GM12891 (cell line): ENCODE data around the gene NYAP2.

Source experiments
- DNase-seq: peaks from one replicate; pipeline ENCODE4 v3.0.0; 2011; ENCODE audit warnings: low spot score; ENCODE audit not compliant: insufficient read length
- FAIRE-seq: peaks from 2 replicates; lab custom pipeline; 2011; peaks lifted over from hg19 to GRCh38; lab: Jason Lieb, UNC
- PAX5 ChIP-seq: IDR thresholded peaks from 2 replicates; pipeline ENCODE4 v1.6.1; 2011; ENCODE audit warnings: low read length, moderate library complexity, mild to moderate bottlenecking; ENCODE audit not compliant: insufficient read depth, severe bottlenecking
- POLR2A ChIP-seq: IDR thresholded peaks from 2 replicates; pipeline ENCODE4 v1.6.1; 2011; ENCODE audit warnings: low read depth, low read length, control low read depth
- POLR2AphosphoS5 ChIP-seq: IDR thresholded peaks from 2 replicates; pipeline ENCODE4 v1.6.1; 2011; ENCODE audit warnings: low read depth, low read length, control low read depth
- POU2F2 ChIP-seq: IDR thresholded peaks from 2 replicates; pipeline ENCODE4 v1.6.1; 2011; ENCODE audit warnings: low read depth, mild to moderate bottlenecking, control low read depth, low read length, moderate library complexity
- SPI1 ChIP-seq: IDR thresholded peaks from 2 replicates; pipeline ENCODE4 v1.6.1; 2011; ENCODE audit warnings: low read depth, low read length, control low read depth
- TAF1 ChIP-seq: IDR thresholded peaks from 2 replicates; pipeline ENCODE4 v1.6.1; 2011; ENCODE audit warnings: low read depth, low read length, control low read depth

The NYAP2 gene

DNA sequence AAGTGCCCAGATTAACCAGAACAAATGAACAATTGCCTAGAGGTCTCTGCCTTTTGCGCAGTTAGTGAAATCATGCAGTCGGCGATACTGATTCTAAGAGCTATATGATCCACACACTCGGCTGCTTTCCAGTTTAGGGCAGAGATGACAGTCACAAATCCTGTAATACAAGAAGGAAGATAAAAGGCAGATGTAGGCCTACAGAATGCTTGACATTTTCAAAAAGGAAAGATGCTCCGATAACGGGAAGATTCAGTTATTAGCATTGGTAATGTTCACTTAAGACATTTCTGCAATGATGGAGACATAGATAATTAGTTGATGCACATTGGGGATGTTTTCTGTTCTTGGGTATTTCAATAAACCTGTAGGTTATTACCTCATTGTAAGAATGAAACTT, 19.5 kb downstream of the NYAP2 start:
- DNase-seq = no peak
- FAIRE-seq = no peak
- TF ChIP-seq POLR2AphosphoS5 (no peak), SPI1 (no peak), POLR2A (no peak), POU2F2 (no peak), TAF1 (no peak), PAX5 (no peak)

DNA sequence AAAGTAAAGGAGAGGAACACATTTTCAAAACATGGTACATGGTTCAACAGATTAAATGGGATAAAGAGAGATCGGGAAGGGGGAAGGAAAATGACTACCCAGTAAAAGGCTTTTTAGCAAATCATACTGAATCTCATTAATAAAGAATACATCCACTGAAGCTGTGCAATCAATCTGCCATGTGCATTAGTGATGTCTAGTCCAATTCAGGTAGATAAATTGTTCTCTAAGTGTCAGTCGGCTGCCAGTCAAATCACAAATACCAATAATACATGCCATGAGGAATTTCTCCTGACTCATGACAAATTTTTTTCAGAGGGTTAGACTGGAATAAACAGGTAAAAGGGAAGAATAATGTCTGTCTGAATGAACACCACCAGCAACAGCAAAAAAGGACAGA, 22.6 kb downstream of the NYAP2 start:
- TF ChIP-seq TAF1 (no peak), SPI1 (no peak), PAX5 (no peak), POU2F2 (no peak), POLR2A (no peak), POLR2AphosphoS5 (no peak)
- no peak for DNase-seq
- no peak for FAIRE-seq

DNA sequence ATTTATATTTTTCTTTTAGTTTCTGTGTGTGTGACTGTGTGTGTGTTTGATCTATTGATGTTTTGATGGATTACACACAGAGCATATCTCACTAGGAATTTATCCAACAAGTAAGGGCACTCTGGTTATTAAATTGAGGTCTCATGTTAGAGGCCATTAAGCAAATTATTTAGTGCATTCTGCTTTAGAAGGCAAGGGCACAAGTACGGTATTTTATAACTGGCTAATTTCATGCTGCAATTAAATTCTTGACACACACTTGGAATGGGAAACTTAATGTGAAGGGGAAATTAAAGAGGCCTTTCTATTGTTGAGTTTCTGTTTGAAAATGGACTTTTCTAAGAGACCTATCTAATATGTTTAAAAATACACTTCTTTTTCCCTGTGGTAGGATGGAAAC, 25.8 kb downstream of the NYAP2 start:
- no peak for FAIRE-seq
- TF ChIP-seq POLR2AphosphoS5 = no peak
- no peak for TF ChIP-seq PAX5
- no peak for TF ChIP-seq TAF1
- no peak for TF ChIP-seq SPI1
- TF ChIP-seq POLR2A = no peak
- no peak for TF ChIP-seq POU2F2
- no peak for DNase-seq

DNA sequence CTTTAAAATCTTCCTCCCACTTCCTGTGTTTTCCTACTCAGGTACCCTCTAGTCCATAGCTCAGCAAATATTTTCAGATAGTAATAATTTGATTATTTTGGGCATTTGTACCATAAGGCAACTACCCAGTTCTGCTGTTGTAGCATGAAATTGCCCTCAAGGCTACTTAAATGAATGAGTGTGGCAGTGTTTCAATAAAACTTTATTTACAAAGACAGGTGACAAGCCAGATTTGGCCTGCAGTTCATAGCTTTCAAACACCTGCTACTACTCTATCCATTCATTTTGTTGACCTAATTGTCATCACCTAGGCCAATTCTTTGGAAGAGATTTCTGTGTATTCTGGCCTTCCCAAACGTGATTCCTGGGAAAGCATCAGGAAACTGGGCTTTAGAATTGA, 28.9 kb downstream of the NYAP2 start:
- DNase-seq (no peak), FAIRE-seq (no peak)
- TF ChIP-seq TAF1 = no peak
- TF ChIP-seq SPI1 = no peak
- no peak for TF ChIP-seq POLR2AphosphoS5
- TF ChIP-seq POU2F2 = no peak
- TF ChIP-seq POLR2A = no peak
- TF ChIP-seq PAX5 = no peak

DNA sequence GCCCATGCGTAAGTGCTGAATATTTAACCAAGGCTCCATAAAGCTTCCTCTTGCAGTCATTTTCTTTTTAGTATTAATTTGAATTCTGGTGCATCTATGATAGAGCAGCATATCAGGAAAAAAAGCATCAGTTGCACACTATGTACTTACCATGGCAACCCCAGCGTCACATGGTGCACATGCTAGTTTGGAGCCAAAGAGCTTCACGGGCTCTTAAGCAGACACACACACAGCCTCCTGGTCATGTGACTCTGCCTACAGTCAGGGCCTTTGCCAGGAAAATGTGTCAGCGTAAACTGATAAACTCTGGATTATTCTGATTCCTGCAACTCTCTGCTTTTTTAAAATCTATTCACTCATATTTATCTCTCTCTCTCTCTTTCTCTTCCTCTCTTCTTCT, 30.2 kb downstream of the NYAP2 start:
- FAIRE-seq (no peak), DNase-seq (no peak)
- TF ChIP-seq SPI1 (no peak), POLR2A (no peak), POLR2AphosphoS5 (no peak), POU2F2 (no peak), TAF1 (no peak), PAX5 (no peak)

DNA sequence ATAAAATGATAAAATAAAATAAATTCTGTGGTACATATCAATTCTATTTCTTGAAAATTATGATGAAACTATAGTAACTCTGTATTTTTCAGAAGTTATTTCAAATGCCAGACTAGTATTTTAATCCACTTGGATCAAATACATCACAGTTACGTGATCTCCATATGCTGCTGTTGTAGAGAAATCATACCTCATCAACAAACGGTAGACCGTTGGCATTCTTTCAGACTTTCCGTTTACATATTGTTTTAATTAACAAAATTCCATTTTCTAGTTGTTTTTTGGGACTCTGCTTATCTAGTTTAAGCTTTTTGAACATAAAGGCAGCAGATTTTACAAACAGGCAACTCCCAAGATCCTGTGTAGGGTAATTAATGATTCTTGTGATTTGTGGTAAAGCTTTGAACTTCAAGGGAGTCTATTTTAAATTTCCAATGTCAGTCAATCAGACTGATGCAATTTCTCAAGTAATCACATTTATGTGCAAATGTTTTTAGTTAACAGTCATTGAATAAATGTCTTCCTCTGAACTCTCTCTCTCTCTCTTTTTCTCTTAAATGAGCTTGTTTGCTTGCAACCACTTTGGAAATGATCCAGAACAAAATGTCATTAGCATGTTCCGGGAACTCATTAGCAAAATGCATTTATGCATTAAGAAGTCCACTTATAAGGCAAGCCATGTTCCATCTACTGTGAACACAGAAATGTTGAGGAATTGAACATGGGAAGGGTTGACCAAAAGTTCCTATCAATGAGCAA, 31.8 kb downstream of the NYAP2 start:
- DNase-seq = no peak
- TF ChIP-seq POLR2AphosphoS5 = no peak
- TF ChIP-seq PAX5 = no peak
- TF ChIP-seq POU2F2 = no peak
- TF ChIP-seq SPI1 = no peak
- TF ChIP-seq TAF1 = no peak
- TF ChIP-seq POLR2A = no peak
- no peak for FAIRE-seq

DNA sequence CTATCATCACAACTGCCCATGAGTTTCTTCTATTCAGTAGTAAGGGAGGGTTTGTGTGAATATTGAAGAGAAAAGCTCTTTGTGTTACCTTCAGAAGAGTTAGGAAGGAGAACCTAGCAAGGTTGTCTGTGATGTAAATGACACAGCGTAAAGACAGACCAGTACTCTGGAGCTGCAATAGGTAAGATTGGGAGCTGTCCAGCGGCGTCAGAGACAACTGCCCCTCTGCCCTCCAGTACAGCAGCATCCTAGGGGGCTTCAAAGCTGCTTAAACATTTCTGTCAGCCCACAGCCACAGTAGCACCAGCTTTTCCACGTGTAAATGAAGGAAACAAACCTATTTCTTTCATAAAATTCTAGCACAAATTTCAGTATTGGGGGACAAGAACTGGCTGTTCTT, 34.5 kb downstream of the NYAP2 start:
- DNase-seq (no peak), FAIRE-seq (no peak)

DNA sequence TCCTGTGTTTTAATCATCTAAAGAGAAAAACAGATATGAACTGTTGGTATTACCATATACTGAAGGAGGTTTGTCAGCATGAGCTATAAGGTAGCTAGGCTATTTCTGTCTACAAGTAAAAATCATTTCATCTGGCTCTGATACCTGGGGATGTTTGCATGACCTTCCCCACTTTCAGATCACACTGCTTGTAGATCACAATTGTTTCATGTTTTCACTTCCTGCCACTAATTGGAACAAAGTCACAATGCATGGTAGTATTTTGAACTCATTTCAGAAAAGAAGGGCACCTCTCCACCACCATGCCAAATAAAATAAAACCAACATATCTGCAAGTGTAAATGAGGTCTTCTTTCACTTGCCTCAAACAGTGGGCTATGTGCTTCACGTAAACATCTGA, 37.8 kb downstream of the NYAP2 start:
- TF ChIP-seq SPI1 = no peak
- no peak for TF ChIP-seq POLR2AphosphoS5
- no peak for TF ChIP-seq TAF1
- no peak for TF ChIP-seq POLR2A
- no peak for TF ChIP-seq PAX5
- TF ChIP-seq POU2F2 = no peak
- DNase-seq = no peak
- FAIRE-seq = no peak

More for the DNA sequence above, 34.5 kb downstream of the NYAP2 start:
- TF ChIP-seq POLR2AphosphoS5 = no peak
- TF ChIP-seq POLR2A = no peak
- TF ChIP-seq SPI1 = no peak
- no peak for TF ChIP-seq TAF1
- TF ChIP-seq PAX5 = no peak
- TF ChIP-seq POU2F2 = no peak

DNA sequence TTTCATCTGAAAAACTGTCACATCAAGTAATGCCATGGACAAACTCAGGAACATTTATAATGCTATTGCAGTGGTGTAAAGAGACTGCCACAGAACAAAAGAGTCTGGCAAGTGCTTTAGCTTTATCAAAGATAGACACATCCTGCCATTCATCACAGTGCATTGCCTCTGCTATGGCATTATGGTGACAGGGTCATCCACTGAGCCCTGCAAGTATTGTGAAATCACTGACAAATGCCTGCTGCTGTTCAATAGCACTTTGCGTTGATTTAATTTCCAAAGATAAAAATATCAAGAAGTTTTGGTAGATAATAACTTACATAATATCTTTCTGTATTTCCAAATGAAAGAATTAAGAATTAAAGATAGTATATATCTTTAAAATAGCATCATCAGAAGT, 38.7 kb downstream of the NYAP2 start:
- DNase-seq = no peak
- TF ChIP-seq POLR2AphosphoS5 = no peak
- TF ChIP-seq SPI1 = no peak
- TF ChIP-seq TAF1 = no peak
- no peak for TF ChIP-seq PAX5
- TF ChIP-seq POLR2A = no peak
- TF ChIP-seq POU2F2 = no peak
- no peak for FAIRE-seq

DNA sequence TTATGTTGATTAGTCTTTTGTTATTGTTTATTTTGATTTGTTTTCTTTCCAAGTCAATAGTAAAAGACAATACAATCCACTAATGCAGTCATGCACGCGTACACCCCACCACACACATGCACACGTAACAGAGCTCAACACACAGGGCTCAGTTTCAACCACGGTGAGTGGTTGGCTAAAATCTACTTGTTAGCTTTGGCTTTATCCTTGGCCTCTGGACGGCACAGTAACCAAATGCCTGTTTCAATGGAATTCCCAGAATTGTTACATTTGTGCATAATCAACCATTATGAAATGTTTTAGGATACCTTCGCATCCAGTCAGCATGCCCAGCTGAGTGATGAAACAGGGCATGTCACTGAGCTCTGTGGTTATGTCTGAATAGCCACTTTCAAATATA, 53.2 kb downstream of the NYAP2 start:
- DNase-seq = no peak
- no peak for TF ChIP-seq POLR2AphosphoS5
- TF ChIP-seq POLR2A = no peak
- no peak for TF ChIP-seq TAF1
- TF ChIP-seq SPI1 = no peak
- no peak for TF ChIP-seq POU2F2
- TF ChIP-seq PAX5 = no peak
- FAIRE-seq = no peak

DNA sequence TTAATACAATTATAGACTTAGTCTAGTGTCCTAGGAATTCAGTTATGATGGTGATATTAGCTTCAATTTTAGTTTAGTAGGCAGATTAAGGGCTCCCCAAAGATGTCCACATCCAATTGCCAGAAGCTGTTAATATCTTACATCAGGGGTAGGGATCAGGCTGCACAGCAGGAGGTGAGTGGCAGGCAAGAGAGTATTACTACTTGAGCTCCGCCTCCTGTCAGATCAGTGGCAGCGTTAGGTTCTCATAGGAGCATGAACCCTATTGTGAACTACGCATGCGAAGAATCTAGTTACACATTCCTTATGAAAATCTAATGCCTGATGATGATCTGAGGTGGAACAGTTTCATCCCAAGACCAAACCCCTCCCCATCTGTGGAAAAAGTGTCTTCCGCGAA, 54.9 kb downstream of the NYAP2 start:
- TF ChIP-seq PAX5 = no peak
- TF ChIP-seq TAF1 = no peak
- no peak for TF ChIP-seq POLR2AphosphoS5
- no peak for TF ChIP-seq POLR2A
- no peak for TF ChIP-seq SPI1
- no peak for TF ChIP-seq POU2F2
- FAIRE-seq (no peak), DNase-seq (no peak)
